Islet of Langerhans (tissue), 1 donor: Measurements from ENCODE around the gene MICAL2.

ENCODE experiments used
- FAIRE-seq: peaks from one replicate; lab custom pipeline; 2011; peaks lifted over from hg19 to GRCh38; lab: Jason Lieb, UNC

Gene MICAL2

DNA sequence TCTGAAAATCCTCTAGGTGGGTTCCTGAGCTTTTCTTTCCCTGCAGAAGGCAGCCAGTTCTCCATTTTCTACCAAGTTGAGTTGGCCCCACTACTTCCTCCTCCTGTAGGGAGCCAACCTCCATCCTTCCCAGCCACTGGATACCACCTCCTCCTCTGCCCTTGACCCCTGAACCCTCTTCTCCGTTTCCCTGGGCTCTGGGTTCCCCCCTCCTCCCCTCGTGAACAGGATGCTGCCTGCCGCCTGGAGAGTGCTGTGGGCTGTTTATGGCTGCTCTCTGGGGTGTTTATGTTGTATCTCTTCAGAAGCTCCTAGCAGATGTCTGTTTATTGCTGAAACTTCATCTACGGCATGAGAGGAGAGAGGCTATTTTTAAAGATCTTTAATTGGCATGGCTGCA, 8.6 kb downstream of the MICAL2 start:
- no peak for FAIRE-seq

DNA sequence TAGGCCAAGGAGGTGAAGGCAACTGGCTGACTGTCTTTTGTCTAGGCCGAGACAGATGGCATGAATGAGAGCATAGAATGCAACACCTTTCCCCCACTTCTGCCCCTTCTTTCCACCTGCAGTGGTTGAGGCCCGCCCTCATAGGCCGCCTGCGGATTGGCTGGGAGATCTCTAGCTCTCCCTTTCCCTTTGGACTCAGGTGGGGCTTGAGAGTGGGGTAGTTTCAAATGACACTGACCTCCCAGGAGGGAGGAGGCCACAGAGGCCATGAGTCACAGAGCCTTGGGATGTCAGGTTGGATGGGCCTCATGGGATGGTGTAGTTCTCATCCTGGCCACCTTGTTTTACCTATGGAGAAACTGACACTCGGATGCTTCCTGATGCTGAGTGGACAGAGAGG, 9.1 kb downstream of the MICAL2 start:
- no peak for FAIRE-seq

DNA sequence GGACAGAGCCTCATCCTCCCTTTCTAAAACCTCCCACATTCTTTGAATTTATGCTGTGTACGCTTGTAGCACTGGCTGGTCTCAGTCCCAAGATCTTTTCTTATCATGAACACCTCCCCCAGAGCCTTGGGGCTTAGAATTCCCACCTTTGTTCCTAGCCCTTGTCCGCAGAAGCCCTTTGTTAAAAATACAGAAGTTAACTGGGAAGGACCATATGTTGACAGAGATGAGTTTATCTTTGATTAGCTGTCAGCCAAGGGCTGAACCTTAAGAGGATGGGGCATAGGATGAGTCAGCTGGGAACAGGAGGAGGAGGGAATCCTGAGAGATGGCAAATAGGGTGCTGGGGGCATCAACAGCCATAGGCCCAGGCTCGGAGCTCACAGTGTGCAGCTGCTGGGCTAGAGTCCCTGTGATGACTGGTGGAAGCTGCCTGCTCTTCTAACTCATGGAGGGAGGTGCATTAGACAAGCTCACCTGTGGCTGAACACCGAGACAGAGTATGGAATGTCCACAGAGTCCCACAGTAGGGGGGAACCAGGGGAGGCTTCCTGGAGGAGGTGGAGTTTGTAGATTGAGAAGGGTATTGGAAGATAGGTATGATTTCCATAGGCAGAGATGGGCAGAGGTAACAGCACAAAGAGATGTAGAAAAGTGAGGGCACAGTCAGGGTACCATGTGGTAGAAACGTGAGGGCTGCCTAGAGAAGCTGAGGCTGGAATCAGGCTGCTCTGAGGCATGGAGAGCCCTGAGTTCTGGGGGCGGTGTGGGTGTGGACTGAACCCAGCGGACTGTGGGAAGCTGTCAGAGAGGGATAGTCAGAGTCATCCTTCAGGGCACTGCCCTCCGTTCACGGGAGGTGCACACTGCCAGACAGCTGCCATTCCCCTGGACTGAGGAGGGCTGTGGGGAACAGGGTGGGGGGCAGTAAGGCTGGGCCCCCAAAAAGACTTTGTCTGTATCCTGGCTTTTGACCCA, 9.9 kb downstream of the MICAL2 start:
- no peak for FAIRE-seq

DNA sequence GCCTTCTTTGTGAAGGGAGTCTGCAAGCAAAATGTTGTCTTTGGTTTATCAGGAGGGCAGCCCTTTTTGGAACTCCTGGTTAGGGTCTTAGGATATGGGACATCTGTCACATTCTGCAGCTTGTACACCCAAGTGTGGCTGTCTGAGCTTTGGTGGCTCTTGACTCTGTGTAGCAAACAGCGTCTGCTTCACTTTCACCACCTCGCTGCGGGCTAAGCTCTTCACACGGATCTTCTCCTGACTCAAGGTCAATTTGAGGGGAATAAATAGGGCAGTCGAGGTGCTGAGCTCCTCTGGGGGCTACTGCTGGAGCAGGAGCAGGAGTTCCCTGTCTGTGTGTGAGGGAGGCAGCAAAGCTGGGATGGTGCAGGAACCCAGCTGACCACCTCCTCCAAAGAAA, 10.6 kb downstream of the MICAL2 start:
- FAIRE-seq: no peak

DNA sequence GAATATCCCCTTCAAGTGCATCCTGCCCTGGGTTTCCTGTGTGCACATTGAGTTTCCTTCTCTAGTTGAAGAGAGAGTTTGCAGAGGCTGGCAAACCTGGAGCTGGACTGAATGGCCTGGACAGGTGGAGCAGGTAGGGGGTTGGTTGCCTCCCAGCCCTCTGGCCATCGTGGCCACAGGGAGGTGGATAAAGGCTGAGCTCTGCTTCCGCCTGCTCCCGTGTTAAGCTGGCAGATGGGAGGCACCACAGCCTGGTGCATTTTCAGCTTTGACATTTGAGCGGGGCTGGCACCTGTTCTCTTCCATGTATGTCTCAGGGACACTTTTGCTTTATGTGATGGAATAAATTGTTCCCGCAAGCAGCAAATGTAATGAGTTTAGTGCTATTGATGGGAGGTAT, 11.1 kb downstream of the MICAL2 start:
- FAIRE-seq: no peak

DNA sequence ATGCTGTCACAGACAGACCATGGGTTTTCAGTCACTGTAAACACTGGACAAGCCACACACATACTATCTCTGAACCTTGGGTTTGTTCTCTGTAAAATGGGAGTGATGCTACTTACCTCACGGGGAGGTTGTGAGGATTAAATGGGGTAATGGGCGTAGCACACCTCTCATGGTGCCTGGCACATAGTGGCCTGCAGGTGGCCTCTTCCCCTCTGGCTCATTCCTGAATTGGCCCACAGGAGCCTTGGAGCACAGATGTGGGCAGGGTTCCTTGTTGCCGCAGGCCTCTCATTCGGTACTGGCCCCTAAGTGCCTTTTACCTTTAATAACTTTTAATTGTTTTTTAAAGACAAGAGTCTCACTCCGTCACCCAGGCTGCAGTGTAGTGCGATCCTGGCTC, 11.7 kb downstream of the MICAL2 start:
- no peak for FAIRE-seq

DNA sequence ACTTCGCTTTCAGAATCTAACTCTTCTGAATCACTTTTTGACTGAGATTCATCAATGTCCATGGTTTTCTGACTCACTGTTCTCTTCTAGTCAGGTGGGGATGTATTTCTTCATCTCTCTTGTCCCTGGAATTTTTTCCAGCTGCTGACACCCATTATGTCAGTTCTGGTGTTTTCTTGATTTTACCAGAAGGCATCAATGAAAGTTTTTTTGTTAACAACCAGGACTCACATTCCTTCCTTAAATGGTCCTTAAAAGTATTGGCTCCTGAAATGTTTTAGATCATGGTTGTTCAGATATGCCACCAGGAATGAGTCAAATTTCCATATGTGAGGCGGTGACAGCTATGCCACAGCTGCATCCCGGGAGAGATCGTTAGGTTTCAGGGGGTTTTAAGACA, 12.9 kb downstream of the MICAL2 start:
- no peak for FAIRE-seq

DNA sequence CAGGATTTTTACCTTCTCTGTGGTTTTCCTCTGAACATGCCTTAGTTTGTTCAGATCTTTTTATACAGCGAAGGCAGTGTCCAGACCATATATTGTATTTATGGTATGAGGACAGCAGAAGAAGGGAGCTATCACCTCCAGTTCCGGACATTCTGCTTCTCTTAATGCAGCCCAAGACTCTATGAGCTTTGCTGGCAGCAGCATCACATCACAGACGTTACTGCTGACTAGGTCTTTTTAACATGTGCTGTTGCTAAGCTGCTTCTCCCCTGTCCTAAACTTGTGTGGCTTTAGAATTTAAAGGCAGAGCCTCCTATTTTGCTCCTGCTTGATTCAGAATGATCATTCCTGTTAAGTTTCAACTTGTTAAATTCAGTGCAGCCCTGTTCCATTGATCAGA, 13.4 kb downstream of the MICAL2 start:
- FAIRE-seq: no peak

DNA sequence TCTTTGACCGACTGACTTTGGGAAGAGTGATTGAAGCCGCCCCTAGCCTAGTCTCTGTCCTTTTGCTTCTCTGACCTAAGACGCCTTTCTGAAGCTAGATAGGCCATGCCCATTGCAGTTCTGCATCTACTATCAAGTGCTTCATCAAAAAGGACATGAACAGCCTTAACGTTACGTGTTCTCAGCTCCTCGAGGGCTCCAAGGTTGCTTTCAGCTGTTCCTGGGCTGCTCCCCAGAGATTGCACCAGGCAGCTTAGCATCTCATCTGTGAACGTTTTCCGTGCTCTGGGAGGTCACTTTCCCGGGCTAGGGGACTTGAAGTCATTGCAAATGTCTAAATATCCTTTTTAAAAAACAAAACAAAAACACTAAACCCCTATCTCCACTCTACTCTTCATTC, 13.9 kb downstream of the MICAL2 start:
- no peak for FAIRE-seq

DNA sequence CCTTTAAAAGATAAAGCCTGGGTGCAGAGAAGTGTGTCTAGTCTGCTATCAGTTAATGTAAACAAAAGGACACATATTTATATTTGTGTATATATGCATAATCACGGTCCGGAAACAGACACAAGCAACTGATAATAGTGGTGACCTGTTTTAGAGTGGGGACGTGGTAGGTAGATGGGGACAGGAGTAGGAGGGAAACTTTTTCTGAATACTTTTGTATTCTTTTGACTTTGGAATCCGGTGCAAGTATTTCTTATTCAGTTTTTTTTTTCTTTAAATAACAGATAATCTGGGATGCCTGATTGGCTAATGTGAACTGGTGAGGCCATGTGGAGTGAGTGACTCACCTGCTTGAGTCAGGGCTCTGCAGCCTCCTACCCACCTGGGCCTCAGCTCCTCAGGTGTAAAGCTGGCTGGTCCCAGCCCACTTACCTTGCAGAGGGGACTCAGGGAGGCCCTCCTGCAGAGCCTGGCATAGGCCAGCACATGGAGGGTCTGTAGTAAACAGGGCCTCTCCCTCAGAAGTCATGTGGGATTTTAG, 15.3 kb downstream of the MICAL2 start:
- FAIRE-seq: no peak

DNA sequence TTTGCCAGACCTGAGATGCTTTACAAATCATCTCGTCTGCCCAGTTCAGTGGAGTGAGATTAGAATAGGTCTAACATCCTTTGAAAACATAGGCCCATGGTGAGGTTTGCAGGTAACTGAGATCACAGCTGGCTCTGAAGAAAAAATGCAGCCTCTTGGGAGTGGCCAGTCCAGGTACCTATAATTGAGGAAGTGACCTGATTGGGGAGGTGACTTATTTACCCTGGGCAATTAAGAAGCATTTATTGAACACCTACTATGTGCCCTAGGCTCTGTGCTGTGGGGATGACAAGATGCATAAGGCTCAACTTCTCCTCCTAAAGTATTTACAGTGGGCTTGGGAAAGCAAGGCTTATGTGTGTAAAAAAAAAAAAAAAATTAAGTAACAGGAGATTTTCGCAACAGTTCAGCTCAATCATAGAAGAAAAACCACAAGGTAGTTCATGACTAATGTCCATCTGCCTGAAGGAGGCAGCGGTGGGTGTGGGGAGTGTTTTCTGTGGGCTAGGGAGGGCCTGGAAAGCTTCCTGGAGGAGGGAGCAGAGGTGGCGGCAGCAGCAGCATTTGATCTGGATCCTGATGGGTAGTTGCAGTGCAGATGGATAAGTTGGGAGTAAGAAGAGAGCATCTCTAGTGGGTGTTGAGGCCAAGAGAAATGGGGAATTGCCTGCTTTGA, 16.1 kb downstream of the MICAL2 start:
- FAIRE-seq: no peak

DNA sequence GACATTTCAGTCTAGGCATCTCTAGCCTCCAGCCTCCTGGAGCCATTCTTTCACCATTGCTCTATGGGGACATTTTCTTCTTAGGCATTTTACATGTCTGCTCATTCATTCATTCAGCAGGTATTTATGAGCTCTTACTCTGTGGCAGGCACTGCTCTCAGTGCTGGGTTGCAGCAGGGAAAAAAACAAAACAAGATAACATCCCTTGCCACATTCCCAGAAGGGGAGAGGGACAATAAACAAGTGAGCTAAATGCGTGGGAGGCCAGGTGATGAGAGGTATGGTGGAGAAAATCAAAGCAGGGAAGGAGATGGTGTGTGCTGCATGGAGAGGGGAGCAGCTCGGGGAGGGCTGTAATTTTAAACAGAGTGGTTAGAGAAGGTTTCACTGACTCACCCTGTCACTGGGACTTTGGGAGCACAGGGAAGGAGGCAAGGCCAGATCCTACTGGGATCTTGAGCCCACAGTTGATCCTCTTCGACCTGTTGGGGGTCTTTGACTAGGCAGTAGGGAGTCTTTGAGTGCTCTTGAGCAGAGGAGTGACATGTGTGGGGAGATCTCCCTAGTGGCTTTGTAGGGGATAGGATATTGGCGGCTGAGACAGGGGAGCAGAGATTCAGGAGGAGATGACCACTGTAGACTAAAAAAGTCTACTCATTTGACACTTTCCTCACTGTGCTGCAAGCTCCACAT, 17.0 kb downstream of the MICAL2 start:
- no peak for FAIRE-seq

DNA sequence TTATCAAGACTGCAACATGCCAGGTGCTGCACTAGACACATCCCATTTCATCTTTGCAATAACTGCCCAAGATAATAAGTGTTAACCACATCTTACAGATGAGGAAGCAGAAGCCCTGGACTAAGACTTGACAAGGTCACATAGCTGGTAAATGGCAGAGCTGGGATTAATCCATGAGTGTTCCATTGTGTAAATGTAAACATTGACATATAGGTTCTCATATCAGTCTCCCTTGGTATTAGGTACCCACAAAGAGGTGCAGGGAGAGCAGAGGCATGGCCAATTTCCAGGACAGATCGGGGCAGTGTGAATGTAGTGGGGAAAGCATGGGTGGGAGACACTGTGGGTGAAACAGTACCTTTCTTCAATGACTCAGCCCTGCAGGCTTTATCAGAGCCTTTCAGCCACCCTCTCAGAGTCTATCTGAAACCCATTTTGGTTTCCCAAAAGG, 17.9 kb downstream of the MICAL2 start:
- no peak for FAIRE-seq

DNA sequence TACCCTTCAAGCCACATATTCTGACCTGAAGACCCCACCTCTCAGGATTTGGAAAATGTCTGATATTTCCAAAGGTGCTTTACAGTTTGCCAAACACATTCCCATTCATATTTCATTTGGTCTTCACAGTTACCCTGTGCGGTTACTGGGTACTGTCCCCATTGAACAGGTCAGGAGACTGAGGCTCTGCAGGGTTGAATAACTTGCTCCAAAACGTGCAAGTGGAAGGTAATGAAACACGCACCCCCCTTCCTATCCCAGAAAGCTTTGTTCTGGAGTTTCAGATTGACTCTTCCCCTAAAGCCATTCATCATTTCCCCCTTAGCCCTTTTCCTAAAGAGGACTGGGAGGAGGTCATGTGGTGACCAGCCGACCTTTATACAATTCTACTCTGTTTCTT, 18.8 kb downstream of the MICAL2 start:
- no peak for FAIRE-seq

DNA sequence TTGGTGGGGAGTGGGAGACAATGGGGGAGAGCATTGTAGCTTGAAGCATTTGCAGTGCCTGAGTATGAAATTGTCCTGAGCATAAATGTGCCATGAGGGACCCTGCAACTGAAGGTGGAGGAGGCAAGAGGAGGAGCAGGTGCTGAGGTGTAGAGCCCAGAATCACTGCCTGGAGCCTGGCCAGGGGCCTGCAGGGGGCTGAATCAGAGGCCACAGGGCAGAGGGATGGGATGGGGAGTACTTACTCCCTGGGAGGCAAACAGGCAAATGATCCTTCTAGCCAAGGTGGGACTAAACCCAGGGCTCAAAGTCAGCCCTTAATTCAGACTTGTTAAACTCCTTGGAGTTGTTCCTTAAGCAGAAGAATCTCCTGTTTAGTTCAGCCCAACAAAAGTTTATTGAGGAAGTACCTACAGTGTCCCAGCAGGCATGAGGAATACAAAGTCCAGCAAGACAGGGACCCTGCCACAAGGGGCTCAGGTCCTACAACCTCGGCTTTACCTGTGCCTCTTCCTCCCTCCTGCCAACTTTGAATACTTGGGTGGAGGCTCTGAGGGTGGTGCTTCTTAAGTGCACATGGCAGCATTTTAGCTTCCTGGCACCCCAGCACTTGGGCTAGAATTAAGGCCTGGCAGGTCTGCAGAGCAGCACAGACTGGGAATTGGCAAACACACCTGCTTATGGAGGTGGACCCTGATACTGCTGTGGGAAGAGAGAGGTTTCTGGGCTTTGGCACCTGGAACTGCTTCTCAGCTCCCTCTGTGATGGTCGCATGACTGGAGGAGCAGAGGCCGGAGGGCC, 20.0 kb downstream of the MICAL2 start:
- no peak for FAIRE-seq

DNA sequence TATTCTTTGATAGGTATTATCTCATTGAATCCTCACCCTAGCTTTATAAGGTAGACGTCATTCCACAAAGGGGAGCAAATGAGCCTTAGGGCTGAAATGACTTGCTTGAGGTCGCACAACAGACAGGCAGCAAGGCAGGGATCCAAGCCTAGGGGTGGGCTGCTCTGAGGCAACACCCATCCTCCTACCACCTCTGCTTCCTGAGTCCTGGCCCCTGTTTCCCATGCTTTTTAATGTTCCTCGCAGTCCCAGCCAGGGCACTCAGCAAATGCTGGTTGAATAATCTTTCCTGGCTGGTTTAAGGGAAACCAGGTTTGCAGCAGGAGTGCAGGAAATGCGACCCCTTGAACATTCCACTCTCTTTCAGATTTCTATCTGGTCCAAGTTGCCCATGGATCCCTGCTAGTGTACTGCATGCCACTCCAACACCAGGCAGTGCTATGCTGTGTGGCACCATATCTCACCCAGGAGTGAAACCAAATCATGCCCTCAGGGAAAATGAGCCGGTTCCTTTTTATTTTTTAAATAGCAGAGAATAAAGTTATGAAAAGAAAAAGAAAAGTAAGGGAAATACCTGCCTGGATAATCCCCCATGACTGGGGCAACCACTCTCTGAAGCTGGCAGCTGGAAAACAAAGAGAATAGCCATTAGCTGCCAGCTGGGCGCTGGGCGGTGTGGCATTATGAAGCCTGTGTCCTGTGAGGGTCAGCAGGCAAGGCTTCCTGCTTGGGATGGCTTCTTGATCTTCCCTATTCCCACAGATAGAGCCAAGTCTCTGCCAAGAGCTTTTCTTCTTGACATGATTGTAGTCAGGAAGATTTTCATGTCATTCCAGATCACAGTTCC, 21.8 kb downstream of the MICAL2 start:
- no peak for FAIRE-seq

DNA sequence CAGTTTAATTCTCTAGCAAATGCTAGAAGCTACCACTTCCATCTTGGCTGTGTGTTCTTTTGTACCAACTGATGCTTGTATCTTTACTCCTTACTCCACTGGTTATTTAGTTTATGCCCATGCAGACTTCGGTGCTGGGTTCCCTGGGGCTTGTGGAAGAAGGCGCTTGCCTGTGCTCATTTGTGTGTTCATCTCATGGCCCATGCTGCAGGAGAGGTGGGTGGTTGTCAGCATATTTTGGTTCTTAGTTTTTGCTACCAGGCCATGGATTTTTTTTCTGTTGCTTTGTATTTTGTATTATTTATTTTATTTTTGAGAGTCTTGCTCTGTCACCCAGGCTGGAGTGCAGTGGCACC, 22.4 kb downstream of the MICAL2 start:
- no peak for FAIRE-seq

DNA sequence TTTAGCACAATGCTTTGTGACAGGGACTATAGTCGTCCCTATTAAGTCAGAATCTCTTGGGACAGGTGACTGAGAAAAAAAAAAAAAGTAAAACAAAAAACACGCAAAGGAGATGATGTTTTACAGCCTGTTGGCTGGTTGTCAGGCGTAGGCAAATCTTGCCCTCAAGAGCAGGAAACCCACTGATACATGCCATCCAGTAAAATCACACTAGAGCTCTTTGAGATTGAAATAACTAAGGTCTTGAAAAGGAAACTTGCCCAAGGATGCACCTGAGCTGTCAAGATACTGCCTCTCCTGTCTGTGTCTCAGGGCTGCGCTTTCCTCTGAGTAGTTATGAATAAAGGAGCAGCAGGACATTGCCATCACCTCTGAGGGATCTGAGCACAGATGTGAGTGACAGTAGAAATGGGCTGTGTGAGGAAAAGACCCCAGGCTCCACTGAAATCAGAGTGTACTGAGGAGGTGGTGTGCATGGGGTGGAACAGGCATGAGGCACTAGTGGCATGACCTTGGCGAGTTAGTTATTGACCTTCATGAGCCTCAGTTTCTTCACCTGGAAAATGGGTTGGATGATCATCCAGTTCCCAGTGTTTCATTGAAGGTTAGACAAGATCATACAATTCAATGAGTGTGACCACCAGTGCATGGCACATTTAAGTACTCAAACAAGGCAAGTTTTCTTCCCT, 23.3 kb downstream of the MICAL2 start:
- no peak for FAIRE-seq

DNA sequence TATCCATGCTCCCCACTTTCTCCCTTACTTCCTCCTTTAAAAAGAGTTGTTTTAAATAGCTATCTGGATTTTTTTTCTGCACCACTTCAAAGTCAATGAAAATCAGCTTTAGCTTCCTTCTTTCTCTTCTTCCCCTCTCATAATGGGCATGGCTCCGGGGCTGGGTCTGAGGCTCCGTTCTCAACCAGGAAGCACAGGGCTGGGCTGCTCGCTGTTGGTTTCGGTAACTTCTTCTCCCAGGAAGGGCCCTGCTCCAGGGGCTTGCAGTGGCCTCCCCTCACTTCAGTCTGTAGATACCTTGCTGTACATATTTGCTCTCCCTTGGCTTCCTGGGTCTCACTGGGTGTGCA, 23.8 kb downstream of the MICAL2 start:
- FAIRE-seq: no peak

DNA sequence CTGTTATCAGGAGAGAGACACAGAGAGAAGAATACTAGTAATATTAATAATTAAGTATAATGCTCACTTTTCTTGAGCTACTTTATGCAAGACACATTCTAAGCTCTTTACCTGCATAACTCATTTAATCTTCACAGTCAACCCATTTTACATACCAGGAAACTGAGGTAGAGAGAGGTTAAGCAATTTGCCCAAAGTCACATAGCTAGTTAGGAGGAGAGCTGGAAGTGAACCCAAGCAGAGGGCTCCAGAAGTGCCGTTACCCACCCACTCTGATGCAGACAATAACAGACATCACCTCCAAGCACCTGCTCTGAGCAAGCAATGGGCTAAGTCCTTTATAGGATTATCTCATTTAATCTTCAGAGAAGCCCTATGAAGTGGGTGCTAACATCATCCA, 24.8 kb downstream of the MICAL2 start:
- no peak for FAIRE-seq
